ENCODE results near the gene GRIA1. TPM values are rescaled to one million over a fixed set of nuclear protein-coding genes. Genes with fewer than 3 reads are reported as not detected.

Gene GRIA1
- total and polyA plus RNA-seq, 10 of the 15 experiments (the other 5 are each of a cell fraction or from before 2014, with no cell fraction given) = 0.04 to 0.18 (median 0.04) TPM; not detected in 7

DNA sequence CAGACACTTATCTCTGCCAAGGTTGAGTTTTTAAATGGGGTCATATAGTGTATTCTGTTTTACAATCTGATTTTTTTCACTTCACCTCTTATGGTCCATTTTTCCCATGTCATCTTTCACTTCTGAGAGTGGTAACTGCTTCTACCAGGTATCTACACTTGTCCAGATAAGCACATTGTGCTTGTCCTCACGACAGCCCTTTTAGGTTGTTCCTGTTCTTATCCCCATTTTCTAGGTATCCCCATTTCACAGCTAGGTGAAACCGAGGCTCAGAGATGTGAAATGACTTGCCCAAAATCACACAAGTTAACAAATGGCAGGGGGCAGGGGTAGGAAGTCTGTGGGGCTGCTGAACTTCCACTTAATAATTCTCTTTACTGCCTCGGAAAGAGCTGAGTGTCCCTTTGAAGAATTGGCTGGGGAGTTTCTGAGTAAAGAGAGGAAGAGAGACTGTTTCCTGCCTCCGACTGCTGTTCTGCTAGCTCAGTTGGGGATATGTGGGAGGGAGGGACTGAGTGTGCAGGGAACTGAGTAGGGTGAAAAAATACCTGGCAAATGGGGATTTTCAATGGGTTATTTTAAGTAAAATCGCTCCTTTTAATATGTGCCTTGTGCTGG lies 255.4 kb downstream of the GRIA1 start:
- ChIA-PET RAD21 (ENCODE audit: unreplicated experiment) (no interaction called here), SMC1A (ENCODE audit: uncharacterized antibody, unreplicated experiment) (interaction anchor here (0.5 kb wide), 1 partner anchor 146 kb away, joined by 4 read pairs; no protein-coding TSS in a partner anchor), POLR2A (no interaction called here), CTCF (no interaction called here)
- no peaks in the 10 kb centered on the region for H4K20me1 ChIP-seq (ENCODE audit: control insufficient read depth, insufficient read depth)
- H3K4me3 ChIP-seq = no peak overlapping the region
- in situ Hi-C loops (cut with MboI) (no loop called here), intact Hi-C loops (cut with micrococcal nuclease; ENCODE audit: unreplicated experiment) (no loop called here)
- ATAC-seq (no peak), DNase-seq (ENCODE audit: low read depth, low spot score) (no peak), FAIRE-seq (no peak)
- no peaks in the 10 kb centered on the region for H3K36me3 ChIP-seq (ENCODE audit: control insufficient read depth in 2 of 2, insufficient read depth in 2 of 2, low read length in 1 of 2)
- H3K9me3 ChIP-seq (replicated peaks; ENCODE audit: control insufficient read depth, insufficient read depth, low read length) = no peaks in the 10 kb centered on the region
- H3K4me2 ChIP-seq (ENCODE audit: control insufficient read depth, insufficient read depth) = no peak overlapping the region
- 6% methylated on average over 5 of the region's 5 CpGs for WGBS (ENCODE audit: insufficient coverage, insufficient replicate concordance, low lambda C conversion rate, missing lambda C conversion rate)
- H3K79me2 ChIP-seq (ENCODE audit: control insufficient read depth, insufficient read depth, low read length) = no peaks in the 10 kb centered on the region
- no peak overlapping the region for H3K27ac ChIP-seq (ENCODE audit: control insufficient read depth, insufficient read depth)
- no peak overlapping the region for H2AFZ ChIP-seq (ENCODE audit: control insufficient read depth, low read depth, low read length)
- no peaks in the 10 kb centered on the region for H3K4me1 ChIP-seq (ENCODE audit: control insufficient read depth, insufficient read depth, low read length)
- BruUV-seq (replicated peaks) = no TSS peak
- no peak overlapping the region for H3K9ac ChIP-seq (ENCODE audit: control insufficient read depth, insufficient read depth, low read length)
- no peaks in the 10 kb centered on the region; a peak in 1 of 4 replicates for H3K27me3 ChIP-seq (replicated peaks in 1 of 2; ENCODE audit: control insufficient read depth in 2 of 2, insufficient read depth in 2 of 2, low read length in 1 of 2)
- TF ChIP-seq, protein P1, sequence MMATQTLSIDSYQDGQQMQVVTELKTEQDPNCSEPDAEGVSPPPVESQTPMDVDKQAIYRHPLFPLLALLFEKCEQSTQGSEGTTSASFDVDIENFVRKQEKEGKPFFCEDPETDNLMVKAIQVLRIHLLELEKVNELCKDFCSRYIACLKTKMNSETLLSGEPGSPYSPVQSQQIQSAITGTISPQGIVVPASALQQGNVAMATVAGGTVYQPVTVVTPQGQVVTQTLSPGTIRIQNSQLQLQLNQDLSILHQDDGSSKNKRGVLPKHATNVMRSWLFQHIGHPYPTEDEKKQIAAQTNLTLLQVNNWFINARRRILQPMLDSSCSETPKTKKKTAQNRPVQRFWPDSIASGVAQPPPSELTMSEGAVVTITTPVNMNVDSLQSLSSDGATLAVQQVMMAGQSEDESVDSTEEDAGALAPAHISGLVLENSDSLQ (IDR thresholded peaks at IDR 0.05) = no peak
- no peak for TF ChIP-seq ZBTB33 (IDR thresholded peaks at IDR 0.05)
- no peak for TF ChIP-seq ESRRA (IDR thresholded peaks at IDR 0.05; ENCODE audit: low read length)
- no peak for TF ChIP-seq REST (IDR thresholded peaks at IDR 0.05; ENCODE audit: low read depth, low read length)
- TF ChIP-seq, protein P2, sequence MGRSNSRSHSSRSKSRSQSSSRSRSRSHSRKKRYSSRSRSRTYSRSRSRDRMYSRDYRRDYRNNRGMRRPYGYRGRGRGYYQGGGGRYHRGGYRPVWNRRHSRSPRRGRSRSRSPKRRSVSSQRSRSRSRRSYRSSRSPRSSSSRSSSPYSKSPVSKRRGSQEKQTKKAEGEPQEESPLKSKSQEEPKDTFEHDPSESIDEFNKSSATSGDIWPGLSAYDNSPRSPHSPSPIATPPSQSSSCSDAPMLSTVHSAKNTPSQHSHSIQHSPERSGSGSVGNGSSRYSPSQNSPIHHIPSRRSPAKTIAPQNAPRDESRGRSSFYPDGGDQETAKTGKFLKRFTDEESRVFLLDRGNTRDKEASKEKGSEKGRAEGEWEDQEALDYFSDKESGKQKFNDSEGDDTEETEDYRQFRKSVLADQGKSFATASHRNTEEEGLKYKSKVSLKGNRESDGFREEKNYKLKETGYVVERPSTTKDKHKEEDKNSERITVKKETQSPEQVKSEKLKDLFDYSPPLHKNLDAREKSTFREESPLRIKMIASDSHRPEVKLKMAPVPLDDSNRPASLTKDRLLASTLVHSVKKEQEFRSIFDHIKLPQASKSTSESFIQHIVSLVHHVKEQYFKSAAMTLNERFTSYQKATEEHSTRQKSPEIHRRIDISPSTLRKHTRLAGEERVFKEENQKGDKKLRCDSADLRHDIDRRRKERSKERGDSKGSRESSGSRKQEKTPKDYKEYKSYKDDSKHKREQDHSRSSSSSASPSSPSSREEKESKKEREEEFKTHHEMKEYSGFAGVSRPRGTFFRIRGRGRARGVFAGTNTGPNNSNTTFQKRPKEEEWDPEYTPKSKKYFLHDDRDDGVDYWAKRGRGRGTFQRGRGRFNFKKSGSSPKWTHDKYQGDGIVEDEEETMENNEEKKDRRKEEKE (IDR thresholded peaks at IDR 0.05) = no peak
- TF ChIP-seq RFX5 (IDR thresholded peaks at IDR 0.05; ENCODE audit: low read depth, low read length) = no peak
- no peak for TF ChIP-seq KDM1A (IDR thresholded peaks at IDR 0.05; ENCODE audit: borderline replicate concordance)
- TF ChIP-seq STAT1 (conservative IDR thresholded peaks at IDR 0.05) = no peak
- TF ChIP-seq RB1 (IDR thresholded peaks at IDR 0.05; ENCODE audit: borderline replicate concordance) = no peak
- no peak for TF ChIP-seq EP300 (IDR thresholded peaks at IDR 0.05; ENCODE audit: borderline replicate concordance in 1 of 2, control insufficient read depth in 1 of 2, low read depth in 2 of 2, low read length in 2 of 2)
- TF ChIP-seq GATAD2B (conservative IDR thresholded peaks at IDR 0.05; ENCODE audit: low read depth) = no peak
- no peak for TF ChIP-seq ELK1 (IDR thresholded peaks at IDR 0.05; ENCODE audit: low read depth, low read length)

Measured in GM12878 (cell line).